Activated naive CD4-positive, alpha-beta T cell (primary cell): ENCODE results near the gene KLK5.

ENCODE experiments used
- DNase-seq, 4 experiments: peaks; one replicate each; lab custom pipeline; 2025; lab: John Stamatoyannopoulos, UW

The KLK5 gene

GRCh38 chr19:50968716-50969412, 16.0 kb upstream of the KLK5 start:
- no peak for DNase-seq

GRCh38 chr19:50967929-50968715, 15.3 kb upstream of the KLK5 start:
- no peak for DNase-seq

- no peak for DNase-seq
Measured at GRCh38 chr19:50964266-50964665, 11.4 kb upstream of the KLK5 start.

- DNase-seq, result no peak
Measured at GRCh38 chr19:50963381-50963780, 10.5 kb upstream of the KLK5 start.

- no peak for DNase-seq
Measured at GRCh38 chr19:50962245-50962644, 9.4 kb upstream of the KLK5 start.

- DNase-seq, result no peak
Measured at GRCh38 chr19:50959731-50960500, 7.1 kb upstream of the KLK5 start.

GRCh38 chr19:50957587-50957986, 4.7 kb upstream of the KLK5 start:
- DNase-seq, result no peak

GRCh38 chr19:50949861-50950260, 3.0 kb downstream of the KLK5 start:
- DNase-seq, result no peak

GRCh38 chr19:50947123-50947522, 5.7 kb downstream of the KLK5 start:
- DNase-seq, result no peak

GRCh38 chr19:50944795-50945194, 8.0 kb downstream of the KLK5 start:
- no peak for DNase-seq

GRCh38 chr19:50943074-50943828, 9.6 kb downstream of the KLK5 start:
- DNase-seq, result no peak

- no peak for DNase-seq
Measured at GRCh38 chr19:50939596-50939995, 13.2 kb downstream of the KLK5 start.

- DNase-seq, result no peak
Measured at GRCh38 chr19:50933640-50934039, 19.2 kb downstream of the KLK5 start.

- no peak for DNase-seq
Measured at GRCh38 chr19:50932690-50933083, 20.2 kb downstream of the KLK5 start.

GRCh38 chr19:50932018-50932689, 20.7 kb downstream of the KLK5 start:
- no peak for DNase-seq

- no peak for DNase-seq
Measured at GRCh38 chr19:50931023-50931422, 21.8 kb downstream of the KLK5 start.

GRCh38 chr19:50928831-50929230, 24.0 kb downstream of the KLK5 start:
- DNase-seq, result no peak

- no peak for DNase-seq
Measured at GRCh38 chr19:50926144-50926543, 26.7 kb downstream of the KLK5 start.

- no peak for DNase-seq
Measured at GRCh38 chr19:50925734-50926133, 27.1 kb downstream of the KLK5 start.

- no peak for DNase-seq
Measured at GRCh38 chr19:50924586-50924985, 28.3 kb downstream of the KLK5 start.

GRCh38 chr19:50922317-50922853, 30.5 kb downstream of the KLK5 start:
- DNase-seq, result peak; percentile 24 to 52 (median 36)
